Skin of body (tissue), 2 donors: ENCODE results near the gene AK8. TPM values are rescaled to one million over a fixed set of nuclear protein-coding genes. Genes with fewer than 3 reads are reported as not detected.

ENCODE experiments used
- DNase-seq: peaks from one replicate; lab custom pipeline; 2025; lab: John Stamatoyannopoulos, UW
- total RNA-seq: library from RNA; depleted of rRNA; stranded (reverse); fragments of >200 nt; gene quantifications from one replicate; pipeline ENCODE4 v1.2.3, GENCODE V29; 2014

Gene AK8
- total RNA-seq, 1 donor from 2014 or later, result 1.1 TPM

DNA sequence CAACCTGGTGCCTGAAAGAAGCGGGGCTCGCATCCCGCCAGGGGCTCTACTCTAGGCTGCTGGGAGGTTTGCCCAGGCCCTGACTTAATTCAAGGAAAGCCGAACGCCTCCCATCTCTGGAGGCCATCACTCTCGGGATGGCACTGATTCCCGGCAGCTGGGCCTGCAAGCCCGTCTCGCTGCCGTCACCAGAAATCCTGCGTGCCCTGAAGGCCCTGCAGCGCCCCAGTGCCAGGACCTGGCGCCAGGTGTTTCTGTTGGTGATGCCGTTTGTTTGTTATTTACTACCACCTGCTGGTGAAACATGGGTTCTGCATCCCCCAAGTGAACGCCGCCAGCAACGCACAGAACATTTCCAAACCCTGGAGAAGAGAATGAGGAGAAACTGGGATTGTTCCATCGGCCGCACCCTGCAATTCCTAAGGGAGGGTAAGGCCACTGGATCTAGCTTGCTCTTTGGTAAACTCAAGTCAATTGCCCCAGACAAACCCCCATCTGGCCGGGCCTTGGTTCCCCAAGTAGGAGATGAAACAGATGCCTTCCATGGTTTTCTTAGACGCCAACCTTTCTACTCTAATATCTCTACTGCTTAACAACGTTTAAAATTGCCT is 77.9 kb downstream of the AK8 start:
- DNase-seq, result peak; percentile 49

DNA sequence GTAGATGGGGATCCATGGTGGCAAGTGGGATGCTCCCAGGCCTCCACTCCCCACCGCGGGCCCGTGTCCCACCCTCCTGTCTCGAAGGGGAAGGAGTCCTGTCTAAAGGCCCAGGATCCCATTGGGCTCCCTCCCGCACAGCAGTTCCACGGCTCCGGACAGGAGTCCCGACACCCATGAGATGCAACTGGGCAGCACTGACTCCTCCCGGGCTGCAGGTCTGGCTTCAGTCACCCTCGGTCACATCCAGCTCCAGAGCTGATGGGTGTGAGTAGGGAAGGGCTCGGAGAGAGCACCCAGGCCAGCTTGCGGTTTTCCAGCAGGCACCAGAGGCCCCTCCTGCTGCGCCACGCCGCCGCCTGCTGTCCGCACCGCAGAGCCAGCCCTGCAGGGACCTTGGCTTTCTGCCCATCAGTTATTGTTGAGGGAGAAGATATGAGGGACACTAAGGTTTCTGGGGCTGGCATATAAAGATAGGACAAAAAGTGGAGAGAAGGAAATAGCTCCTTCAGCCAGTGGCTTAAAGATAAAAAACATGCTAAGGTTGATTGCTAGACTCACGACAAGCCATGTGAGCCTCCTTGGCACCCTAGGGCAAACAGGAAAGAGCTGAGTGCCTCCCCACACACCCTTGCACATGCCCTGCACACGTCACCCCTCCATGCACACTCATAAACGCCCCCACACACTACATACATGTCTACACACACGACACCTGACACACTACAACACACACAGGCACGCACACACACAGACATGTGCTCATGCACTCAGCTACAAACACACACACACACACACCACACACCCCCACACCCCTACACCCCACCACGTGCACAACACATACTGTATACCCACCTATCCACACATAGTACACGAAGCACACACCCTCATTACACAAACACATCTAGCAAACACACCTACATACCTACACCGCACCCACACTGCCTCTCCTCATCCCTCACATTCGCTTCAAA is 79.0 kb downstream of the AK8 start:
- DNase-seq, result no peak

GRCh38 chr9:132797861-132798659 is 80.0 kb downstream of the AK8 start:
- no peak for DNase-seq

GRCh38 chr9:132795511-132796303 is 82.4 kb downstream of the AK8 start:
- no peak for DNase-seq

GRCh38 chr9:132794730-132795380 is 83.2 kb downstream of the AK8 start:
- DNase-seq, result no peak

GRCh38 chr9:132793606-132794580 is 84.2 kb downstream of the AK8 start:
- no peak for DNase-seq

GRCh38 chr9:132792547-132792946 is 85.5 kb downstream of the AK8 start:
- DNase-seq, result no peak

DNA sequence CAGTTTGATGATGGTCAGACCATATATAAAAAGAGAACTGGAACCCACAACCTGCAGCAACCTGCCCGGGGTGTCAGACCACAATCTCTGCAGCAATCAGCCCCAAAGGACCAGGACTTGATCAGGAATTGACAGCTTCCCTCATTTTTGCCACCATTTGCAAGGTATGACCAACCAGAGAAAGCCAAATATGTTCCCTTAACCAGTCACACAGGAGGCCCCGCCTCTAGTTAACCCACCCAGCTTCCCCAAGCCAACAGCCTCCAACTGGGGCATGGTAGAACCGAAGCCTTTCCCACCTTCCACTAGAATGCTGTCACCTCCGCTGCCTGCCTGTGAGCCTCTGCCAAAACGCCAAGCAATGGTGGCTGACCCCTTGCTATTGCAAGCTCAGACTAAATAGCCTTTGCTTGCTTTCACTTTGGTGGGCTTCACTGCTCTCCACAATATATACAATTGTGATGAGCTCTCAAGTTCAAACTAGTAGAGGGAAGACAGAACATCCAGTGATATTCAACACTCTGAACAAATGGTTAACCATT is 86.3 kb downstream of the AK8 start:
- no peak for DNase-seq

DNA sequence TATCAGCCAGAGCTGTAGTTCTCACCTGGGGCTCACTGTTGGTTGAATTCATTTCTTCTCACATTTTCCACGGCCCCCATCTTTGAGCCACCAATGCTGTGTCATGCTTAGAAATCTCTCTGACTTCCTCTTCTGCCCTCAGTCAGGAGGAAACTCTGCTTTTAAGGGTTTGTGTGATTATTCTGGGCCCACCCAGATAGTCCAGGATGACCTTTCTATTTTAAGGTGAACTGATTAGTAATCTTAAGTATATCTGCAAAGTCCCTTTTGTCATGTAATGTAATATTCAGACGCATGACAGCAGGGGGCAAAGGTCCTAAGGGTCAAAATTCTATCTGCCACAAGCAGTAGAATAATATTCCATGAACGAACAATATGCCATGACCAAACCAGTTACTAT is 88.4 kb downstream of the AK8 start:
- no peak for DNase-seq

DNA sequence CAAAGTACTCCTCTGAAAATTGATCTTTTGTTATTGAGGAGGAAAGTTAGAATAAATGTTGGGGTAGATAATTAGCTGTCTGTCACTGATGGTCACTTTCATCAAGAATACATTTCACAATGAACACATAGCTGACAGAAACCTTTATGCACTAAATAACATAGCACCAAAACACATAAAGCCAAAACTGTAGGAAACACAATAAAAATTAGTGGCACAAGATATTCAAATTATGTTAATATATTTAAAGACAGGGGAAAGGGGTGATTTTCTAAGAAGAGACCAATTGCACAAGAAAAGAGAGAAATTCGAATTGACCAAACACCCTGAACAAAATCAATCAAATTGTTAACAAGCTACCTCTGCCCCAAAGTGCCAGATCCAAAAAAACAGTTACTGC is 89.7 kb downstream of the AK8 start:
- no peak for DNase-seq

DNA sequence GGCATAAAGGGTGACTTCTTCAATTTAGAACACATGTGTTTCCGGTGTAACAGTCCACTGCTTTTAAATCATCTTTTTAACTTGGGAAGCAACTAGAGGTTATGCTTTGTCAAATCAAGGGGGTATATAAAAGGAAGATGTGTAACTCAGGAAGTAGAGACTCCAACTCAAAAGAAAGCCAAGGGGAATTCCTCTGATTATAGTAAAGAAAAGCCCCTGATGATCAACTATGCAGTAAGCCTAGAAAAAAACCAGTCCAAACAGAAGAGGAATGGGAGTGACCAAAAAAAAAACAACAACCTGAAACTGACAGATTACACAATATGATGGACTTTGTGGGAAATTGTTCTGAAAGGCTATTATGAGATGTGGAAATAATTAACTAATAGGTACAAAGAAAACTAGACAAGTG is 90.3 kb downstream of the AK8 start:
- no peak for DNase-seq

- DNase-seq, result peak; percentile 26
Measured at GRCh38 chr9:132784286-132784830, 93.7 kb downstream of the AK8 start.

DNA sequence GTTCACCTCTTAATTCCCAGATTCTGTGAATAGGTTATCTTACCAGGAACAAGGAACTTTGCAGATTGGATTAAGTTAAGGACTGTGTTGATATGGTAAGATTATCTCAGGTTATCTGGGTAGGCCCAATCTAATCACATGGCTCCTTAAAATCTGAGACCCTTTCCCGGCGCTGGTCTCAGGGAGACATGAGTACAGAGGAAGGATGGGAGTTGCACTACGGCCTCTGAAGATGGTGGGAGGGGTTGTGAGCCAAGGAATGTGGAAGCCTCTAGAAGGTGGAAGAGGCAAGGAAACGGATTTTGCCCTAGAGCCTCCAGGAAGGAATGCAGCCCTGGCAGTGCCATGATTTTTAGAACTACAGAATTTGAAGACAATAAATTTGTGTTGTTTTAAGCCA is 95.1 kb downstream of the AK8 start:
- DNase-seq, result no peak

DNA sequence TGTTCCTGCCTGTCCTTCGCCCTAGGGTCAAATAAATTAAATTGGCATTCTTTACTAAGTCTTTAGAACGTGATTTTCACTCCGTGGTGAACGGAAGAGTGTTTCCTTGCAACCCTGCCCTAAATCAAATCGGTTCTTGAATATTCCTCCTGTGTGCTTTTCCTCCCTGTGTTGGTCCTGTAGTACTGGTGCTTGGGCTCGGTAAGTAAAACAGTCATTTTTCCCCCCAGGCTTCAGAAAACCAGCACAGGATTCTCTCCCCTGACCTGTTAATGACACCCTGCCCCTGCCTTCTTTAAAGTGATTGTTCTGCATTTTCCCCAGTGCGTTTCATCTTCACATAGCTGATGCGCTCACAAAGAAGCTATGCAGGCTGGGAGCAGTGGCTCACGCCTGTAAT is 96.0 kb downstream of the AK8 start:
- no peak for DNase-seq

GRCh38 chr9:132780230-132781007 is 97.7 kb downstream of the AK8 start:
- no peak for DNase-seq

DNA sequence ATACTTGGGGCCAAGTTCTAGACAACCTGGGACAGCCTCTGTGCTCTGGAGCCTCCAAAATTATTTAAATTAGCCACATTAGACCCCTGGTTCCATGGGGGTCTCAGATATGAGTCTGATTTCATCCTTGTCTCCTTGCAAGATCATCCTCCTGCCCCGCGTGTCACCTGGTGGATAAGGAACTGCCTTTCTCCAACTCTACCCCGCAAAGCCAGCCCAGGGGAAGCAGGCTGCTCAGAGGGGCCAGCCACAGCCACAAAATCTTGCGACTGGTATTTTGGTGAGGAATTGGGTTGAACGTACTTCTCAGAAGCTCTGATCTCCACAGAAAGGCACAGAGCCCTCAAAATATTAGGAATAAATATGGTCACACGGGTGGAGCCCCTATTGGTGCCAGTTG is 101.2 kb downstream of the AK8 start:
- no peak for DNase-seq

GRCh38 chr9:132776268-132776667 is 101.8 kb downstream of the AK8 start:
- no peak for DNase-seq

GRCh38 chr9:132775720-132776119 is 102.4 kb downstream of the AK8 start:
- DNase-seq, result no peak
